Aorta (tissue), 5 donors: ENCODE measurements around the gene TOP2B. TPM values are rescaled to one million over a fixed set of nuclear protein-coding genes. Genes with fewer than 3 reads are reported as not detected.

Source experiments
- ATAC-seq: fragments of 200-7000 bp; cut with Tn5 transposase; one replicate; pipeline ENCODE4 v1.9.1; 2022; ENCODE audit warnings: moderate library complexity; ENCODE audit not compliant: low FRiP score
- DNase-seq, 2 donors: peaks; one replicate each; pipeline ENCODE4 v3.0.0-alpha.2; 2020
- H3K27ac ChIP-seq, 2 donors: one replicate each; pipeline ENCODE4 v1.5.1; 2013; ENCODE audit warnings: low read length in 2 of 2, mild to moderate bottlenecking in 2 of 2, moderate library complexity in 2 of 2, control low read depth in 1 of 2, inconsistent platforms in 1 of 2, low read depth in 1 of 2
- H3K27me3 ChIP-seq, 2 donors: one replicate each; pipeline ENCODE4 v1.6.1; 2013; ENCODE audit warnings: control low read depth in 1 of 2, low read length in 1 of 2, mild to moderate bottlenecking in 1 of 2, moderate library complexity in 1 of 2; ENCODE audit not compliant: insufficient read depth in 2 of 2, control insufficient read depth in 1 of 2
- H3K36me3 ChIP-seq, 2 donors: one replicate each; pipeline ENCODE4 v1.6.1; 2013; ENCODE audit warnings: control low read depth in 1 of 2, low read length in 1 of 2, mild to moderate bottlenecking in 1 of 2; ENCODE audit not compliant: insufficient read depth in 2 of 2, control insufficient read depth in 1 of 2
- H3K4me1 ChIP-seq, 2 donors: one replicate each; pipeline ENCODE4 v1.6.1; 2013; ENCODE audit warnings: low read length in 2 of 2, control low read depth in 1 of 2, mild to moderate bottlenecking in 1 of 2, moderate library complexity in 1 of 2; ENCODE audit not compliant: insufficient read depth in 2 of 2, control insufficient read depth in 1 of 2
- H3K4me3 ChIP-seq, 2 donors: one replicate each; pipeline ENCODE4 v1.5.1; 2013; ENCODE audit warnings: low read length in 2 of 2, control low read depth in 1 of 2, mild to moderate bottlenecking in 1 of 2
- H3K9me3 ChIP-seq: one replicate; pipeline ENCODE4 v1.6.1; 2013; ENCODE audit warnings: mild to moderate bottlenecking, low read length; ENCODE audit not compliant: control insufficient read depth
- WGBS, 2 donors: extraction: QIAGEN DNeasy Blood & Tissue Kit; methylation state at CpG; one replicate each; pipeline ENCODE4 v1.1.7; 2013; 5-methylcytosine and 5-hydroxymethylcytosine counted together
- intact Hi-C, 2 donors: fragments of 100-400 bp; cut with DNase I; formaldehyde crosslinking; loops; one replicate each; pipeline versions ENCODE4 v1.14.2 to v1.15.0; 2022
- polyA plus RNA-seq, 2 donors: library from polyadenylated mRNA; stranded (reverse); fragments of 200-250 nt; gene quantifications; one replicate each; pipeline ENCODE4 v1.2.3, GENCODE V29; 2013
- total RNA-seq, 2 donors: library from RNA; stranded (reverse); fragmentation: NEBNext Ultra II Directional; extraction: Animal tissue kit (Norgen Biotek cat#: 25700); gene quantifications; one replicate each; pipeline ENCODE4 v1.2.1, GENCODE V29; 2021
- donor health status: healthy with polysubstance abuse.
- donor health status: Bipolar disorder and iron deficiency.
- donor health status: DM: no; HTN: no; CAD: no.
- donor health status: DM: no; HTN: no; CAD: no.
- donor health status: DM: yes; HTN: yes; CAD: no.

TOP2B gene
- total and polyA plus RNA-seq, 4 donors, result 28.8 to 98.3 (median 71.1) TPM

- Histone ChIP-seq H3K4me1 (peaks cover 0 to 4% of the 10 kb centered on the region in 2 donors), H3K27me3 (no peaks in the 10 kb centered on the region), H3K4me3 (no peak overlapping the region), H3K36me3 (peaks cover 0 to 2% of the 10 kb centered on the region in 2 donors), H3K9me3 (no peaks in the 10 kb centered on the region), H3K27ac (no peak overlapping the region)
- no peak for ATAC-seq
- intact Hi-C loops, result loop anchor here (2.0 to 10.0 kb wide), 6 partner anchors 166 to 816 kb away; partner anchors contain the start of gene RARB (in 2 of the 2)
- DNase-seq, result no peak
Measured at GRCh38 chr3:25593001-25593400, 71.7 kb downstream of the TOP2B start.

- Histone ChIP-seq H3K9me3 (no peaks in the 10 kb centered on the region), H3K4me1 (peaks cover 0 to 4% of the 10 kb centered on the region in 2 donors), H3K27ac (no peak overlapping the region), H3K4me3 (no peak overlapping the region), H3K27me3 (no peaks in the 10 kb centered on the region), H3K36me3 (peaks cover 0 to 2% of the 10 kb centered on the region in 2 donors)
- WGBS, 2 donors, result 21 to 23% methylated on average over 3 of the region's 3 CpGs
- peak; percentile 72 for ATAC-seq
- peak in 1 of 2 donors; percentile 70 for DNase-seq
- intact Hi-C loops, result loop anchor here (2.0 to 10.0 kb wide), 6 partner anchors 165 to 816 kb away; partner anchors contain the start of gene RARB (in 2 of the 2)
Measured at GRCh38 chr3:25592510-25592968, 72.2 kb downstream of the TOP2B start.

- peaks cover 0 to 4% of the 10 kb centered on the region in 2 donors for H3K4me1 ChIP-seq
- intact Hi-C loops, result loop anchor here (5.0 to 10.0 kb wide), 5 partner anchors 163 to 628 kb away; partner anchors contain the start of gene RARB (in 2 of the 2)
- 34 to 38% methylated on average over 8 of the region's 8 CpGs for WGBS, 2 donors
- no peak overlapping the region for H3K27ac ChIP-seq
- H3K9me3 ChIP-seq, result no peaks in the 10 kb centered on the region
- no peaks in the 10 kb centered on the region for H3K36me3 ChIP-seq
- no peak for DNase-seq
- ATAC-seq, result no peak
- no peaks in the 10 kb centered on the region for H3K27me3 ChIP-seq
- H3K4me3 ChIP-seq, result no peak overlapping the region
Measured at GRCh38 chr3:25589783-25590258, 74.9 kb downstream of the TOP2B start.

- Histone ChIP-seq H3K4me1 (peaks cover 0 to 4% of the 10 kb centered on the region in 2 donors), H3K4me3 (no peak overlapping the region), H3K27ac (no peak overlapping the region), H3K9me3 (no peaks in the 10 kb centered on the region), H3K36me3 (no peaks in the 10 kb centered on the region), H3K27me3 (no peaks in the 10 kb centered on the region)
- DNase-seq (no peak), ATAC-seq (no peak)
- intact Hi-C loops, result no loop called here
- whole genome bisulfite sequencing, 2 donors, result 96 to 98% methylated on average over 4 of the region's 4 CpGs
Measured at GRCh38 chr3:25589104-25589782, 75.5 kb downstream of the TOP2B start.

- H3K4me3 ChIP-seq, result no peak overlapping the region
- H3K27me3 ChIP-seq, result no peaks in the 10 kb centered on the region
- no peaks in the 10 kb centered on the region for H3K36me3 ChIP-seq
- intact Hi-C loops, result no loop called here
- DNase-seq (no peak), ATAC-seq (no peak)
- H3K4me1 ChIP-seq, result peaks cover 0 to 4% of the 10 kb centered on the region in 2 donors
- 91 to 93% methylated on average over 8 of the region's 8 CpGs for WGBS, 2 donors
- no peak overlapping the region for H3K27ac ChIP-seq
- H3K9me3 ChIP-seq, result no peaks in the 10 kb centered on the region
Measured at GRCh38 chr3:25588441-25589103, 76.1 kb downstream of the TOP2B start.

- Histone ChIP-seq H3K4me1 (no peaks in the 10 kb centered on the region), H3K27ac (no peak overlapping the region), H3K27me3 (no peaks in the 10 kb centered on the region), H3K4me3 (no peak overlapping the region), H3K36me3 (no peaks in the 10 kb centered on the region), H3K9me3 (no peaks in the 10 kb centered on the region)
- DNase-seq (no peak), ATAC-seq (no peak)
- intact Hi-C loops, result no loop called here
- WGBS, 2 donors, result 100% methylated on average over 2 of the region's 2 CpGs
Measured at GRCh38 chr3:25587975-25588374, 76.7 kb downstream of the TOP2B start.

GRCh38 chr3:25587526-25587925, 77.2 kb downstream of the TOP2B start:
- intact Hi-C loops, result no loop called here
- Histone ChIP-seq H3K36me3 (no peaks in the 10 kb centered on the region), H3K27me3 (no peaks in the 10 kb centered on the region), H3K27ac (no peak overlapping the region), H3K4me3 (no peak overlapping the region), H3K9me3 (no peaks in the 10 kb centered on the region), H3K4me1 (no peaks in the 10 kb centered on the region)
- ATAC-seq (no peak), DNase-seq (no peak)
- WGBS, 2 donors, result 78% methylated on average over 5 of the region's 5 CpGs

- Histone ChIP-seq H3K27ac (no peak overlapping the region), H3K9me3 (no peaks in the 10 kb centered on the region), H3K4me1 (no peaks in the 10 kb centered on the region), H3K4me3 (no peak overlapping the region), H3K36me3 (no peaks in the 10 kb centered on the region), H3K27me3 (no peaks in the 10 kb centered on the region)
- ATAC-seq (no peak), DNase-seq (no peak)
- 96 to 100% methylated on average over 1 of the region's 1 CpG for WGBS, 2 donors
- intact Hi-C loops, result no loop called here
Measured at GRCh38 chr3:25587094-25587493, 77.6 kb downstream of the TOP2B start.
